NCI-H82 (cell line): ENCODE measurements around the gene SERPINF2.
A peak's percentile ranks its signal among the peaks of the same experiment; 100 is the strongest.
"Not testable (repeated sequence)": the region's sequence is repeated elsewhere in the genome, so short reads cannot be mapped to it uniquely, and the experiment has no call there.

ENCODE experiments used
- DNase-seq: peaks from one replicate; lab custom pipeline; 2025; lab: John Stamatoyannopoulos, UW

SERPINF2 gene

GRCh38 chr17:1735418-1735817 lies 7.3 kb upstream of the SERPINF2 start:
- DNase-seq: no peak

- no peak for DNase-seq
Measured at GRCh38 chr17:1735834-1736347, 6.8 kb upstream of the SERPINF2 start.

GRCh38 chr17:1736348-1737281 lies 6.1 kb upstream of the SERPINF2 start:
- peak; percentile 71 for DNase-seq

GRCh38 chr17:1737531-1738291 lies 5.0 kb upstream of the SERPINF2 start:
- no peak for DNase-seq

GRCh38 chr17:1741899-1742298 lies 772 bp upstream of the SERPINF2 start:
- DNase-seq: not testable (repeated sequence)

GRCh38 chr17:1743088-1743439 lies 393 bp downstream of the SERPINF2 start:
- DNase-seq: no peak

GRCh38 chr17:1744551-1745512 lies 2.2 kb downstream of the SERPINF2 start:
- DNase-seq: no peak

GRCh38 chr17:1745513-1746020 lies 2.9 kb downstream of the SERPINF2 start:
- no peak for DNase-seq

GRCh38 chr17:1746975-1747543 lies 4.4 kb downstream of the SERPINF2 start:
- DNase-seq: peak; percentile 70

GRCh38 chr17:1750628-1751027 lies 8.0 kb downstream of the SERPINF2 start:
- no peak for DNase-seq

GRCh38 chr17:1752425-1753262 lies 10.0 kb downstream of the SERPINF2 start:
- no peak for DNase-seq

GRCh38 chr17:1753767-1754429 lies 11.2 kb downstream of the SERPINF2 start:
- no peak for DNase-seq

GRCh38 chr17:1754430-1755112 lies 11.9 kb downstream of the SERPINF2 start:
- no peak for DNase-seq

GRCh38 chr17:1755252-1755826 lies 12.7 kb downstream of the SERPINF2 start:
- no peak for DNase-seq

GRCh38 chr17:1755827-1756262 lies 13.2 kb downstream of the SERPINF2 start:
- no peak for DNase-seq

GRCh38 chr17:1758807-1759206 lies 16.1 kb downstream of the SERPINF2 start:
- no peak for DNase-seq

- DNase-seq: no peak
Measured at GRCh38 chr17:1759529-1759928, 16.9 kb downstream of the SERPINF2 start.

GRCh38 chr17:1762233-1762900 lies 19.7 kb downstream of the SERPINF2 start:
- DNase-seq: peak; percentile 81
